Epidermal melanocyte (primary cell): ENCODE measurements around the gene CRYAB.

Experiments
- DNase-seq: peaks from one replicate; pipeline ENCODE4 v3.0.0; 2011; ENCODE audit warnings: low spot score; ENCODE audit not compliant: insufficient read length

CRYAB gene, protein sequence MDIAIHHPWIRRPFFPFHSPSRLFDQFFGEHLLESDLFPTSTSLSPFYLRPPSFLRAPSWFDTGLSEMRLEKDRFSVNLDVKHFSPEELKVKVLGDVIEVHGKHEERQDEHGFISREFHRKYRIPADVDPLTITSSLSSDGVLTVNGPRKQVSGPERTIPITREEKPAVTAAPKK

DNA sequence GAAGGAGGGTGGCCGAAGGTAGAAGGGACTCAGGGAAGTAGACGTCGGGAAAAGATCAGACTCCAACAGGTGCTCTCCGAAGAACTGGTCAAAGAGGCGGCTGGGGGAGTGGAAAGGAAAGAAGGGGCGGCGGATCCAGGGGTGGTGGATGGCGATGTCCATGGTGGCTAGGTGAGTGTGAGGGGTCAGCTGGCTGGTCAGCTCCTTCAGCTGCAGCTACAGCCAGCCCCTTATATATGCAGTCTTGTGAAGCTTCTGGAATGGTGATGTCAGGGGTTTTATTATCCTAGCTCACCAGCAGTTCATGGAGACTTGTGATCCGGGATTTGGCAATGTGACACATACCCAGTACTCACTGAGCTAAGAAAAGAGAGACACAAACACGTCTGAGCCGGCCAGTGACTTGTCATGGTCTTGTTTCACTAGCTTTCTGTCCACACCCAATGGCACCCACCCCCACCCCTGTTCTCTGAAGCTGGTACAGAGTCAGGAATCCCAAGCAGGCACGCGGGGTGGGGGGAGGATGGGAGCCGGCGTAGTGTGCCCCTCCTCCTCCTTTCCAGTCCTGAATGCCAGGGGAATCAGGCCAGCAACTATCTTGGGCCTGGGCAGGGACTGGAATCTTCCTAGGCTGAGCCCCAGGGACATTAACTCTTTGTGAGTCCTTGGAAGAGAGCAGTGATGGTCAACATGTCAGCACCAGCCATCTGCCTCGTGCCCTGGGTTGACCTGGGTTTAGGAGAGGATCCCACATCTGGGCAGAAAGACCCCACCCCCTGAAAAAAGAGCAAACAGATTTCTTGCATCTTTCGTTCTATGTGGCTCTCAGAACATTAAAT is at the start of gene CRYAB:
Gene CRYAB, minus strand, starts transcription at position 208 of the 839 bp plus-strand sequence. Its CDS starts 46 bp downstream, at position 162.
- DNase-seq: peak; percentile 65

DNA sequence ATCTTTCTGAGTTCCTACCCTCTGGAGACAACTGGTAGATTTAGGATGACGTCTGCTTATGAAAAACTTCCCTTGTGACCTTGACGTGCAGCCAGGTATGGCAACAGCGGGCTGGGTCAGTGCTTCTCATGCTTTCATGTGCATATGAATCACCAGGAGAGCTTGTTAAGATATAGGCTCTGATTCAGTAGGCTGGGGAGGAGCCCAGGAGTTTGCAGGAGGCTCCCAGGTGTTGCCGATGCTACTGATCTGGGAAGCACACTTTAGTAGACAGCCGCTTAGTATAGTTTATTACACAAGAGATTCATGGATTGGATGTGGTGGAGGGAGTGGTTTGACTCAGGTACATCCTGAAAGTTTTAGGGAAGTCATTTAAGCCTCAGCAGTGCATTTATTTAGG is 49.3 kb upstream of the CRYAB start:
- DNase-seq: no peak

DNA sequence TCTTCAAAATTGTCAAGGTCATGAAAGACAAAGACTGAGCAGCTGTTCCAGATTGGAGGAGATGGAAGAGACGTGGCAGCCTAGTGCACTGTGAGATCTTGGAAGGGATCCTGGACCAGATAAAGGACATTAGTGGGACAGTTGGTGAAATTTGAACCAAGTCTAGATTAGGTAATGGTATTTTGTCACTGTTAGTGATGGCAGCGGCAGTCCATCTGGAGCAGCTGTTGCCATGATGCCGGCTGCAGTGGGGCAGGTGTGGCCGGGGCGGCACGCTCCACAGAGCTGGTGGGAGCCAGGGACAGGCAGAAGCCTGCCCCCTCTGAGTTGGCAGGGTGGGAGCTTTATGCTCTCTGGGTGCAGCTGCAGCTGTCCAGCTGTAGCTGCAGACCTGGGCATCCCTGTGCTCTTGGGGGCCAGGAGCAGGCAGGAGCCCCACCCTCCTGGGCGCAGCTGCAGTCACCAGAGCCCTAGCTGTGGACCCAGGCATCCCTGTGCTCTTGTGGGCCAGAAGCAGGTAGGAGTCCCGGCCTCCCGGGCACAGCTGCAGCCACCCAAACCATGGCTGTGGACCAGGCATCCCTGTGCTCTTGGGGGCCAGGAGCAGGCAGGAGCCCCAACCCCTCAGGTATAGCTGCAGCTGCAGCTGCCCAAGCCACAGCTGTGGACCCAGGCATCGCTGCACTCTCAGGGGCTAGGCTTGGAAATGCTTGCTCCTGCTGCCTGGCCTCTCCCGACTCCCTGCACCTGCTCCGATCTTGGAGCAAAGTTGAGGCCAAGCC is 46.3 kb upstream of the CRYAB start:
- DNase-seq: no peak

DNA sequence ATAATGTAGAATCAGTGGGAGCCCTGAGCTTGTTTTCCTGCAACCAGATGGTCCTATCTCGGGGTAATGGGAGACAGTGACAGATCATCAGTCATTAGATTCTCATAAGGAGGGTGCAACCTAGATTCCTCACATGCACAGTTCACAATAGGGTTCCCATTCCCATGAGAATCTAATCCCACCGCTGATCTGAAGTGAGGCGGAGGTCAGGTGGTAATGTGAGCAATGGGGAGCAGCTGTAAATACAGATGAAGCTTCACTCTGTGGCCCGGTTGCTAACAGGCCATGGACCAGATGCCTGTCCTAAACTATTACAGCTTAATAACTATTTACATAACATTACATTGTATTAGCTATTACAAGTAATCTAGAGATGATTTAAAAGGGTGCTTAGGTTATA is 42.6 kb upstream of the CRYAB start:
- no peak for DNase-seq

DNA sequence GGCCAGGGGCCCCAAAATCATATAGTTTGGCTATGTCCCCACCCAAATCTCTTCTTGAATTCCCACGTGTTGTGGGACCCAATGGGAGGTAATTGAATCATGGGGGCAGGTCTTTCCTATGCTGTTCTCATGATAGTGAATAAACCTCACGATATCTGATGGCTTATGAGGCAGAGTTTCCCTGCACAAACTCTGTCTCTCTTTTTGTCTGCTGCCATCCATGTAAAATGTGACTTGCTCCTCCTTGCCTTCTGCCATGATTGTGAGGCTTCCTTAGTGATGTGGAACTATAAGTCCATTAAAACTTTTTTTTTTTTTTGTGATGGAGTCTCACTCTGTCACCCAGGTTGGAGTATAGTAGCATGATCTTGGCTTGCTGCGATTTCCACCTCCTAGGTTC is 40.0 kb upstream of the CRYAB start:
- DNase-seq: no peak

DNA sequence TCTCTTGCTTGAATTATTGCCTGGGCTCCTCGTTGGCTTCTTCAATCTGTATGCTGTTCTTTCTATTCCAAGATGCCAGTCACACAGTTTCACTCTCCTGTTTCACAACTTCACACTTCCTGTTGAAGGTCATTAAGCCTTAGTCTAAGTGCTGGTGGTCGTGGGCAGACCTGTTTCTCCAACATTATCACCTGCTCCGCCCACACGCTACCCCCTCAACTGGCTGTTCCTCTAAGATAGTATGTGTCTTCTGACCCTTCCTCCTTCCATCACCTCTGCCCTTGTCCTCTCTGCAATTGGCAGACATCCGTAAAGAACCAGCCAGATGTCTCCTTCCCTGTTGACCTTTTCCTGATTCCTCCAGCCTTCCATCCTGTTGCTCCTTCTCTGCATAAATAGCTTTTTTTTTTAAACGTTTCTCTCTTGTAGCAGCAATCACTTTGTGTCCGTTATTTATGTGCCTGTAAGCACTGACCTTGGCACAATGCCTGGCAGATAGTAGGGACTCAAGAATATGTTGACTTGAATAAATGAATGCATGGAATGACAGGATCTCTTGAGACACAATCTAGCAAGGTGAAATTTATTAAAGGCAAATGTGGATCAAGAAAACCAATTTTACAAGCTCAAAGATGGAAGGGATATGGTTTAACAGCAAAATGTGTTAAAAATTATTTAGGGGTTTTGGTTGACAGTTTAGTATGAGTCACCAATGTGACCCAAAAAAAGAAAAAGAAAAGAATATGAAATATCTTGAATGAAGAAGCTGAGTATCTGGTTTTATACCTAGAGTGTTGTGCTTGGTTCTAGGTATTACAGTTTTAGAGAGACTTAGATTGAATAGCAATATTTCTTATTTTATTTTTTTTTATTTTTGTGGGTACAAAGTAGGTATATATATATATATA is 38.2 kb upstream of the CRYAB start:
- DNase-seq: no peak

DNA sequence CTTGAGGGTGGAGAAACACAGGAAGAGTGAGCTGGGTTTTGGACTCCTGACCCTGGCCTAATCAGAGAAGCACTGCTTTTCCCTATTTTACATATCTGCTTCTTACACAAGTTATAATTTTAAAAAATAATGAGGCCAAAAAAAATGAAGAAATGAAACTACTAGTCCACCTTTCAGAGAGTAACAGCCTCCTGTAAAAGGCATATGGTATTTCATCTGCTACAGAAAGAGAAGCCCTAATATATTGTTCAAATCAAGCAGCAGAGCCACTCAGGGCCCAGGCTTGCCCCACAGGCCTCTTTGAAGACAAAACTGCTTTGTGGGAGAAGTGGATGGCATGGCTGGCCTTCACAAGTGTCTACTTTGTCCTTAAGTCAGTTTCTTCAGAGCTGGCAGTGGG is 35.6 kb upstream of the CRYAB start:
- no peak for DNase-seq

DNA sequence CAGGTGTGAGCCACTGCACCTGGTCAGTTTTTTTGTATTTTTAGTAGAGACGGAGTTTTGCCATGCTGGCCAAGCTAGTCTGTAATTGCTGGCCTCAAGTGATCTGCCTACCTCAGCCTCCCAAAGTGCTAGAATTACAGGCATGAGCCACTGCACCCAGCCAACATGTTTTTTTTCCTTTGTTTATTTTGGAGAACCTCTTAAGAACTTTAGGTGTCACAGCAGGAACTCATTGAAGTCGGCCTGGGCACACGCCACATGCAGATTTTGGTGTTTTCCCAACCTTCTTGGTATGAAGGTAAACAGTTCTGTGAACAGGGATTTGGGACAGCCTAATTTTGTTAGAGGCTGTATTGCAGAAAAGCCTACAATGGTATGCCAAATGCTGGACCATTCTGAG is 34.9 kb upstream of the CRYAB start:
- DNase-seq: no peak

DNA sequence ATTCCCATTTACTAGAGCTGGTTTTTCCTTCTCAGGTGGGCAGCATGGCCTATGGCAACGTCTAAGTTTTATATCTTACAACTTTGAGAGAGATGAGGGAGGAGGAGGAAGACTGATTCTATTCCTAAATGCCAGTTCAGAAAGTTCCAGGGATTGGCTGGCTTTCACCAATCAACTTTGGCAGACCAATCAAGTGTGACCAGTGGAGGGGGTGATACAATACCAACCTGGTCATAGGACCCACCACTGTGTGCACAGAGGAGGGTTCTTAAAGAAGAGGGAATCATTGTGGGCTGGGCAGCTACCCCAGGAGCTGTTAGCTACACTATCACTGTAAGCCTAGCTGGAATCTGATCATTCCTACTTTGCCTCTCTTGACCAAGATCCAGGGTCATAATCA is 33.6 kb upstream of the CRYAB start:
- no peak for DNase-seq

DNA sequence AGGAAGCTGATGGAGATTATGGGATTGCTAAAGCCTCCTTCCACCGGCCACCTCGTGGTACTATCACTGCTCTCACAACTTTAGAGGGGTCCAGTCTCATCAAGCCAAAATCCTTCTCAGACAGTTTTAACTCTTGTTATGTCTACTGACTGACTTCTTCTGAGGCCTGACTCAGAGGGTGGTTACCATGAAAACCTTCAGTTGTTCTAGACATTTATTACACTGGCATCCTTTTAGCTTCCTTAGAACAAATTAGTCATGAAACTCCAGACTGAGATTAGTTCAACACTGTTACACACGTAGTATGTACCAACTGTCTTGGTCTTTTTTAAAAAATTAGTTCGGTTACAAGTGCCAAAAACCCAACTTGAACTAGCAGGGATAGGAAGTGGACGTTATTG is 33.1 kb upstream of the CRYAB start:
- DNase-seq: no peak

DNA sequence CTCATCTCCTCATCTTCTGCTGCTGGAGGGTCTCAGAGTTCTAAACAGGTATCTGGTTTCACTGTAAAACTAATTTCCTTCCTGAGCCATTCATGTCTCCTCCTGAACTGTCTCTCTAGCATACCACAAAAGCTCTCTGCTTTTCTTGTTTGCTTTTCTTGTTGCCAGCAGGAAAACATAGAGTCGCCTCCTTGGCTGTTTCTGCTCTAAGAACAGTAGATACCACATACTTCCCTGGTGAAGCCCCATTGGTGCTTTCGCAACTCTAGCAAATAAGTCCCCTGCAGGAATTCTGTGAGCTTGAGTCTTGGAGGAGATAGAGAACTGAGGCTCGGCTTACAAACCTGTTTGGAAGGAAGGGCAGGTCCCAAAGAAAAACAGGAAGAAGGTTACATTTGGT is 32.6 kb upstream of the CRYAB start:
- DNase-seq: no peak

DNA sequence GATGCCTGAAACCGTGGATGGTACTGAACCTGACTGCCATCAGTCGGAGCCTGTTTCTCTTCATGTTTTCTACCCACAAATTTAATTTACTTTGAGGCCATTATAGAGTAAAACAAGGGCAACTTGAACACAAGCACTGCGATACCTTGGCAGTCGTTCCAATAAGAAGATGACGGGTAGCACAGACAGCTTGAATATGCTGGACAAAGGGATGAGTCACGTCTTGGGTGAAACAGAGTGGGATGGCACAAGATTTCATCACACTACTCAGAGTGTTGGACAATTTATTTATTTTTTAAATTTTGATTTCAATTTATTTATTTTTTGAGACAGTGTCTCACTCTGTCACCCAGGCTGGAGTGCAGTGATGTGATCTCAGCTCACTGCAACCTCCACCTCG is 31.3 kb upstream of the CRYAB start:
- DNase-seq: no peak

DNA sequence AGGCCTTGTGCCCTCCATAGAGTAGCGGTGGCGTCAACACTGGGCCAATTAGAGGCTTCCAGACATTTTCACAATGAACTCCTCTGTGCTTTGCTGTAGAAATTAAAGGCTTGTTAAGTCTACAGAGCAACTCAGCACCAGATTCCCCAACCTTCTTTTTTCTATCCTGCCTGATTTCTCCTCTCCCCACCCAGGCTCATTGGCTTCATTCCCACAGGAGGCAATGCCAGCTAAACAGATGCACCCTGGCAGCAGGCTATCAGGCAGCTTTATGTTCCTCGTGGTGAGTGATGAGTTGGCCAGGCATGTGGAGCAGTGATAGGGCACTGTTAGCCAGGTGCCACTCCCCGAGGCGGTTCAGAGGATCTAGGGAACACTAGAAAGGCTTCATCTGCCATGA is 30.4 kb upstream of the CRYAB start:
- peak; percentile 25 for DNase-seq

DNA sequence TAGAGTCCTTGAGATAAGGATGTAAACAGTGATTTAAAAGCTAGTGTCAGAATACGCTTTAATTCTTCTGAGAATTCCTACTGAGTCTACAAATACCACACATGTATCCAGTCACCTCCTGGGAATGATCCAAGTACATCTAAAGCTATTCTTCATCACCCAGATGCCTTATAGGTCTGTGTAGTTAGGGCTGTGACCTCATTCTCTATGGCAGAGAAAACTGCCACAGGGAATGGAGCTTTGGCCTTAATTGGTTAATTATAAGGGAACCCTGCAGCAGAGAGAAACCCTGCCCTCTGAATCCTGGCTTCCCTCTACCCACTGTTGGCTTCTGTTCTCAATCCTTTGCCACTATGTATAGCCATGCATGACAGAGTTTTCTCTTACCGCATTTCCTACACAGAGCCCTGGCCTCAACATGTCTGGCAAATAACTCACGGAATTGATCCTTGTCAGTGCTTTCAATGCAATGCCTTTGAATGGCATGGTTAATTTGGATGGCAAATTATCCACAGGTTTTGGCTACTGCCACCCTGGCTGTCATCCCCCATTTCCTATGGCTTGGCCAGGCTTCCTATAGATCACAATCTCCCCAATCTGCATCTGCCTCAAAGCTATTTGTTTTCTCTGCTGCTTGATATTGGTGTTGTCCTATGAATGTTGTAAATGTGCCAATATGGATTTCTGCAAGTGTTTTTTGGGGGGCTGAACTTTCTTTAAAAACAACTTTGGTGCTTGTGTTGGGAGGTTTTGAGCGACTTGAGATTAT is 28.4 kb upstream of the CRYAB start:
- no peak for DNase-seq

DNA sequence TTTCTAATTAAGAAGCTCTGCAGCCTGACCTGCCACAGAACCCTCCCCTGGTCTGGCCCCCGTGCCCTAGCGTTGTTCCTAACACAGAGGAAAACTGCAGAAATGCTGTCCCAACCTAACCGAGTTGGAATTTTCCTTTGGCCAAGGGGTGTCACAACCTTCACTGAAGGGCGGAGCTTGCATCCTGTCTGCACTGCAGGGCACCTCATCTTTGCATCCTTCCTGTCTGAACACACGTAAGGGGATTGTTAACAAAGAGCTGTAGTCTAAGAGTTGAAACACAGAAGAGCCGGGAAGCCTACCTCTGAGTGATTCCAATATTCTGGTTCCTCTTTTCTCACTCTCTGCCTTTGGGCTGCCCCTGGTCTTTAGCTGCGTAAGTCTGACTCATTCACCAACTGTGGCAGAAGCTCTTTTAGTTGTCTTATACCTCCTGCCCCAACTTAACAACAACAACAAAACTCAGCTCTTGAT is 27.2 kb upstream of the CRYAB start:
- no peak for DNase-seq

DNA sequence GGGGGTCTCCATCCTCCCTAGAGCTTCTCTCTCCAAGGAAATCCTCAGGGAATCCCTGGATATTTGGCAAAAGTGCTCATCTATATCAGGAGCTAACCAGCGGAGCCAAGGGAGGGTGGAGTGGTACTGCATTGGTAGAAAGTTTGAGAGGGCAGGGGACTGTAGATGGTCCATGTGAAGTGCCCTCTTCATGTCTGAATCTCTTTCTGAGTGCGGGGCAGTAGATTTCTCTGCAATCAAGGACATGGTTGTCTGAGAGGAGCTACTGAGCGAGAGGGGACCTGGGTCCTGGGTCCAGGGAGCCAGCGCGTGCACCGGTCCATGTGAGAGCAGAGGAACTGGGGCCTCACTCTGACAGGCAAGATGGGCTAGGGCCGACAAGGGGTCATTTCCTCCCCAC is 26.3 kb upstream of the CRYAB start:
- DNase-seq: no peak

DNA sequence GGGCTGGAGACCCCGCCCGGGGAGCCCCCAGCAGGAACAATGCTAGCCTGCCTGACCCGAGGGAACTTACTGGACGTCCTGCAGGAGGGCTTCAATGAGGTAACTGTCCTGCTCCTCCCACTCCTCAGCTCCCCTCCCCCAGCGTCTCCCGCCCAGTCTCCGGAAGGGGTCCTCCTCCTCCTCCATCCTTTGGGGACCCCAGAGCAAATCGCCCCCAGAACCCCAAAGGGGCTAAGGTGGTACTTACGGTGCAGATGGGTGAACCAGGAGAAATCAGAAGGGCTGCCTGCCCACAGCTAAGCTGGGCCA is 25.8 kb upstream of the CRYAB start:
- no peak for DNase-seq

DNA sequence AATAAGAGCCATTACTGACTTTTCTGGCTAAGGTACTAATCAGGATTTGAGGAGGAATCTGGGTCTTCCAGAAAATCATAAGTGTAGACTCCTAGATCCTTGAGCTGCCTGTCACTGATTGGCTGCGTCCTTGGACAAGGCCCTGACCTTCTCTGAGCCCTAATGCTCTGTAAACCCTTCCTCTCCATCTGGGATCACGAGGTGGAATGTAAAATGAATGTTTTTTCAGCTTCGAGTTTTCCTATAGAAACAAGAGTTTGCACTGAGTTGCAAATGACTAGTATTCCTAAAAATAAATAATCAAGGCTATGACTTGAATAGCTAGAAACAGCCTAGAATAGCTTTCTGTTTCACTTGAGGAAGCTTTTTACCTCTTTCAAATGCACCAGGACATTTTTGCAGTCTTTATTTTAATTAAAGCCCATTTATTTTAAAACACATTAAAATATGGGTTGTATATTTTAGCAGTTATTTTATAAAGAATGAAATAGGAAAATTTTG is 24.5 kb upstream of the CRYAB start:
- DNase-seq: no peak

DNA sequence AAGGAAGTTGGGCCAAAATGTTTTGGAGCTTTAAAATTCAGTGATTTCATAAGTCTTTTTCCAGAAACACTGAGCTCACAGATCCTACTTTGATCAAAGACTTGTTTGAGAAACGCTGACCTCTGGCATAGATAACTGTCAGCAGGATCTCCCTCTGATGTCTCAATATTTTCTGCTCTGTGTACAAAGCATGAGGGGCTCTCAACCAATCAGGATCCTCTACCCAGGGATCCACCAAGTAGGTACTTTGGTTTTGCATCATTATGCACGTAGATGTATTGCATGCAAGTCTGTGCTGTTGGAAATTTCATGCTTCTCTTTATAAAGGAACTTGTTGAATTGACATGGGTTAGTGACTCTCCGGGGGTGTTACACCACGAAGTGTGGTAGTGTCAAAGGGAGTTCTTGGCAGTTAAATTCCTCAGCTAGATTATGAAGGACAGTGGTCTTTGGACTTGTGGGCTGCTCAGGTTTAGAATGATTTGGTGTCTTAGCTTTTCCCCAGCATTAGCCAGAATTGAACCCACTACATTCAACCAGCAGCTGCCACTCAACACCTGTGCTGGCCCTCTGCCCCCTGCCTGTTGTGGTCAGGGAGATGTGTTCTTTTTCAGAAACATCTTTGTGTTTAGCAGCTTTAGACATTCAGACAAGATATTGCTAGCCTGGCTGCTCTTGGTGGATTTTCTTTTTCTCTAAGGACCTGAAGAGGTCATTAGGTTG is 23.9 kb upstream of the CRYAB start:
- DNase-seq: no peak

DNA sequence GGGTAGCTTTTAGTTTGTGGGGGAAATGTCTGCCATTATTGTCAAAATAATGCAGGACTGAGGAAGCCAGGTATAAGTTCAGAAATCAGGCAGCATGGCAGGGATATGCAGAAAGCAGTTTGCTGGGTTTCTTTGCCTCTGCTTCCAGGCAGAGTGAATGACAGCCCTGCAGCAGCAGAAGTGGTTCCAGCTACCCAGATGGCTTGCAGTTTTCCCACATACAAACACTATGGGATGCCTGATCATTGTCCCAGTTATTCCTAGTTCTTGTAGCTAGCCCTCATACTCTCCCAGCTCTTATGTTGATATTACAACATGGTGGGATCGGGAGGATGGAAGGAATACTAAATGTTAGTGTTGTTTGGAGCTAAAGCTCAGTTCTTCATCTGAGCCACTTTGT is 22.7 kb upstream of the CRYAB start:
- no peak for DNase-seq
